Nephron progenitor cell (in vitro differentiated cells): ENCODE measurements around the gene PHF2.
A peak's percentile ranks its signal among the peaks of the same experiment; 100 is the strongest.

Source experiments
- DNase-seq: peaks from one replicate; pipeline ENCODE4 v3.0.0; 2021
- H3K27ac Mint-ChIP-seq: 2 replicates; pipeline ENCODE4 v1.8.0; 2021; ENCODE audit warnings: mild to moderate bottlenecking, moderate library complexity, mixed read lengths
- H3K27me3 Mint-ChIP-seq: 2 replicates; pipeline ENCODE4 v1.8.0; 2021; ENCODE audit warnings: mild to moderate bottlenecking, low read depth, mixed read lengths; ENCODE audit not compliant: poor library complexity
- H3K36me3 Mint-ChIP-seq: 2 replicates; pipeline ENCODE4 v1.8.0; 2021; ENCODE audit warnings: low read depth, mixed read lengths
- H3K4me1 Mint-ChIP-seq: 2 replicates; pipeline ENCODE4 v1.8.0; 2021; ENCODE audit warnings: mixed read lengths
- H3K4me3 Mint-ChIP-seq: 2 replicates; pipeline ENCODE4 v1.8.0; 2021; ENCODE audit warnings: mild to moderate bottlenecking, moderate library complexity, mixed read lengths
- H3K9me3 Mint-ChIP-seq: 2 replicates; pipeline ENCODE4 v1.8.0; 2021; ENCODE audit warnings: mild to moderate bottlenecking, moderate library complexity, mixed read lengths
- TF ChIP-seq, protein P1 (sequence below): fragments of 200-600 bp; sonication (generic); IDR thresholded peaks from 2 replicates; pipeline ENCODE4 v1.5.0; 2021; ENCODE audit warnings: antibody characterized with exemption

PHF2 gene

DNA sequence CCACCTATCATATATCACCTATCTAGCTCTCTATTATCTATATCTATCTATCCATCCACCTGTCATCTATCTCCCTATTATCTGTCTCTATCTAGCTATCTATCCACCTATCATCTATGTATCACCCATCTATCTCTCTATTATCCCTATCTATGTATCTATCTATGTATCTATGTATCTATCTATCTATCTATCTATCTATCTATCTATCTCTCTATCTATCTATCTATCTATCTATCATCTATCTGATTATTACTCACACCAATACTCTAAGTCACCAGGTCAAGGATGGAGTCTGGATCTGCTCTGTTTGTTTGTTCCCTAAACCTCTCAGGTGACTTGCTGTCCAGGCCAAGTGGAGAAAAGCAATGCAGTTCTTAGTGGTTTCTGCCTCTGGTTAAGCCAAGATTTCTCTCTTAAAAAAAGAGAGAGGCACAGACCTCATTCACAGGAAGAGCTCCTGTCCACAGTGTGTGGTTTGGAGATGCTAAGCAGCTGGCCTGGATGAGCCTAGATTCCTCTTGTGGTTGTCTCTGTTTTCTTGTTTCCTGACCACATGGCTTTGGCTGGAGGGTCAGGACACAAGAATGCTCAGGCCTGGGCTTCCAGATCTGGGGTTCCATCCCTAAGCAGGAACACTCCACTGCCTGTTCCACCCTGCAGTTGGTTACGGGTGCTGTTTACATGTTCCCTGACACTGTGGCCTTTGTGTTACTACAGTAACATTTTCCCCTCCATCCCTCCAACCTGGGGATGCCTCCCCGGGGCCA, 133.4 kb downstream of the PHF2 start:
- H3K4me3 Mint-ChIP-seq = no peak overlapping the region
- no peaks in the 10 kb centered on the region for H3K36me3 Mint-ChIP-seq
- DNase-seq = no peak
- H3K9me3 Mint-ChIP-seq = peaks cover under 1% of the 10 kb centered on the region
- H3K27me3 Mint-ChIP-seq = peaks cover 10% of the 10 kb centered on the region
- TF ChIP-seq, protein P1, sequence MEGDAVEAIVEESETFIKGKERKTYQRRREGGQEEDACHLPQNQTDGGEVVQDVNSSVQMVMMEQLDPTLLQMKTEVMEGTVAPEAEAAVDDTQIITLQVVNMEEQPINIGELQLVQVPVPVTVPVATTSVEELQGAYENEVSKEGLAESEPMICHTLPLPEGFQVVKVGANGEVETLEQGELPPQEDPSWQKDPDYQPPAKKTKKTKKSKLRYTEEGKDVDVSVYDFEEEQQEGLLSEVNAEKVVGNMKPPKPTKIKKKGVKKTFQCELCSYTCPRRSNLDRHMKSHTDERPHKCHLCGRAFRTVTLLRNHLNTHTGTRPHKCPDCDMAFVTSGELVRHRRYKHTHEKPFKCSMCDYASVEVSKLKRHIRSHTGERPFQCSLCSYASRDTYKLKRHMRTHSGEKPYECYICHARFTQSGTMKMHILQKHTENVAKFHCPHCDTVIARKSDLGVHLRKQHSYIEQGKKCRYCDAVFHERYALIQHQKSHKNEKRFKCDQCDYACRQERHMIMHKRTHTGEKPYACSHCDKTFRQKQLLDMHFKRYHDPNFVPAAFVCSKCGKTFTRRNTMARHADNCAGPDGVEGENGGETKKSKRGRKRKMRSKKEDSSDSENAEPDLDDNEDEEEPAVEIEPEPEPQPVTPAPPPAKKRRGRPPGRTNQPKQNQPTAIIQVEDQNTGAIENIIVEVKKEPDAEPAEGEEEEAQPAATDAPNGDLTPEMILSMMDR = no peak
- H3K4me1 Mint-ChIP-seq = no peaks in the 10 kb centered on the region
- H3K27ac Mint-ChIP-seq = no peak overlapping the region

DNA sequence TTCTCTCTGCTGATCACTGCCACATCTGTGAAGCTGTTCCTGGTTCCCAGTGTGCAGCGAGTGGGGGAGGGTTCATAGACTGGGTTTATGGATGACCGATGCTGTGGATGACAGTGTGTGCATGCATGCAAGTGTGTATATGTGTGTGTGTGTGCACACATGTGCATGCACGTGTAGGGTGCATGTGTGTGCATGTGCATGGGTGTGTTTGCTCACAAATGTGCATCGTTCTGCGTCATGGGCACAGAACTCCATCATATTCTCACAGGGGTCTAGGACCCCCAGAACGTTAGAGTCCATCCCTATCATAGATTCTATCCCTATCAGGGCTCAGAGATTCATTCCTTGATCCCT, 134.0 kb downstream of the PHF2 start:
- TF ChIP-seq, protein P1 = no peak

DNA sequence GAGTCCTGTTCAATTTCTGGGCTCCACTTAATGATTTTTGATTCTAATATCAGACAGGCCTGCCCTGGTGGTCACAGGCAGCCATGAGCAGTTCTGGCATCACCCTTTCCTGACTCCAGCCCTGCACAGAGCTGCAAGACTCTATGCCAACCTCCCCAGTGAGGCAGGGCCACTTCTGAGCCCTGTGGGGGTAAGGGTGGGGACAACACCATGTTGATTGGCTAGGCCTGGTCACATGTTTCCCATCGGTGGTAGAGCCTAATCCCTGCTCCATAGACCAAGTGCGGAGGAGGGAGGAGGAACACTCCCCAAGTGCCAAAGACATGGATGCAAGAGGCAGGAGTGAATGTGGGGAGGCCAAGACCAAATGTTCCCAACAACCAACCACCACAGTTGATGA, 134.6 kb downstream of the PHF2 start:
- H3K27me3 Mint-ChIP-seq = peaks cover 15% of the 10 kb centered on the region
- H3K27ac Mint-ChIP-seq = no peak overlapping the region
- H3K4me1 Mint-ChIP-seq = no peaks in the 10 kb centered on the region
- H3K9me3 Mint-ChIP-seq = no peaks in the 10 kb centered on the region
- no peak overlapping the region for H3K4me3 Mint-ChIP-seq
- no peak for DNase-seq
- TF ChIP-seq, protein P1 = no peak
- H3K36me3 Mint-ChIP-seq = no peaks in the 10 kb centered on the region

More for the DNA sequence above, 134.0 kb downstream of the PHF2 start:
- peaks cover 15% of the 10 kb centered on the region for H3K27me3 Mint-ChIP-seq
- DNase-seq = no peak
- H3K4me1 Mint-ChIP-seq = no peaks in the 10 kb centered on the region
- no peak overlapping the region for H3K27ac Mint-ChIP-seq
- H3K36me3 Mint-ChIP-seq = no peaks in the 10 kb centered on the region
- no peak overlapping the region for H3K4me3 Mint-ChIP-seq
- no peaks in the 10 kb centered on the region for H3K9me3 Mint-ChIP-seq

DNA sequence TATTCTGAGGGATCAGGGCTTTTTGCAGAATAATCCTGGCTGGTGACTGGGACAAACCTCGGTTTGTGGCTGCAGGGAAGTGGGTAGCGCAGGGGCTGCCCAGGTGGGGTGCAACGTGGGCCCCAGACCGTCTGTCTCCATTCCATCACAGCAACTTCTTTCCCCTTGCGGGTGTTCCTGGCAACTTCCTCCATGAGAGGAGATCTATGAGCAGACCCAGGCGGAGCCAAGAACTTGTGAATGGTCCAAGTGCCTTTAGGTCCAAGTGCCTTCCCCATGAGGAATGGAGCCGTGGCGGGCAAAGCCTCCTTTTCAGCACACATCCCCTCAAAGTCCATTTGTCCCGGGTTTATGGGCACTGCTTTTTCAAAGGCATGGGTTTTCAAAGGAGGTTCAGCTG, 136.5 kb downstream of the PHF2 start:
- Mint-ChIP-seq H3K36me3 (no peaks in the 10 kb centered on the region), H3K4me3 (no peak overlapping the region), H3K9me3 (no peaks in the 10 kb centered on the region), H3K27ac (peak overlapping the region; percentile 28), H3K27me3 (peaks cover 18% of the 10 kb centered on the region), H3K4me1 (no peaks in the 10 kb centered on the region)
- TF ChIP-seq, protein P1 = no peak
- no peak for DNase-seq

DNA sequence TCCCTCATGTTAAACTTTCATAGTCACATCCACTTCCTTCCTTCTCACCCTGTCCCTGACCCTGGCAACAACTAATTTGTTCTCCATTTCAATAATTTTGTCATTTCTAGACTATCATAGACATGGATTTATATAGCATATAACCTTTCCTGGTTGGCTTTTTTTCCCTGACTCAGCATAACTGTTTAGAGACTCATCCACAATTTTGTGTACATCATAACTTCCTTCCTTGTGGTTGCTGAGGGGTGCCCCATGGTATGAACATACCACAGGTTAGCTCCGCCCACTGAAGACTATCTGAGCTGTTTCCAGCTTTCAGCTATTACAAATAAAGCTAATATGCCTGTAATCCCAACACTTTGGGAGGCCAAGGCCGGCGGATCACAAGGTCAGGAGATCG, 137.3 kb downstream of the PHF2 start:
- no peak overlapping the region for H3K4me3 Mint-ChIP-seq
- TF ChIP-seq, protein P1 = no peak
- no peaks in the 10 kb centered on the region for H3K4me1 Mint-ChIP-seq
- peak overlapping the region; percentile 28 for H3K27ac Mint-ChIP-seq
- no peaks in the 10 kb centered on the region for H3K9me3 Mint-ChIP-seq
- no peak for DNase-seq
- H3K27me3 Mint-ChIP-seq = peaks cover 22% of the 10 kb centered on the region
- no peaks in the 10 kb centered on the region for H3K36me3 Mint-ChIP-seq

DNA sequence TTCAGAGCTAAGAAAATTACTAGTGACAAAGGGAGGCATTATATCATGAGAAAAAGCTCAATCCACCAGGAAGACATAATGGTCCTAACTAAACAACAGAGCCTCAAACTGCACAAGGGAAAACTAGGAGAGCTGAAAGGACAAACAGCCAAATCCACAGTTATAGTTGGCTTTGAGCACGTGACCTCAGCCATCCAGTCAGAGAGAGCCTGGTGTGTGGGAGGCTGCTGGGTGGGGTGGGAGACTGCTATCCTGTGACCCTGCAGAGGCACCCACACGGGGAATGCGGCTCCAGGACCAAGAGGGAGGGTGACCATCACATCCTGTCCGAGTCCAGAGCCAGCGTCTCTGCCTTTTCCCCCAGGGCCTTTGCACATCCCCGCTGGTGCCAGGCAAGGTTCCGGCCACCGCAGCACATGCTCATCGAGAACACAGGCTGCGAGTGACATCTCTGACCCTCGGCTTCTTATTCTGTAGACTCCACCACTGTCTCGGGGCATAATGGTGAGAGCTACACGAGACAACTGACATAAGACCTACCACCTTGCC, 145.1 kb downstream of the PHF2 start:
- no peak overlapping the region for H3K4me3 Mint-ChIP-seq
- TF ChIP-seq, protein P1 = no peak
- H3K4me1 Mint-ChIP-seq = no peaks in the 10 kb centered on the region
- H3K36me3 Mint-ChIP-seq = no peaks in the 10 kb centered on the region
- H3K9me3 Mint-ChIP-seq = peaks cover 6% of the 10 kb centered on the region
- H3K27me3 Mint-ChIP-seq = peaks cover 13% of the 10 kb centered on the region
- no peak overlapping the region for H3K27ac Mint-ChIP-seq
- no peak for DNase-seq
